Activated CD4-positive, alpha-beta T cell treated with anti-CD3 and anti-CD28 coated beads, Interleukin-2, amount 50 U/mL, for 4 hours (primary cell): ENCODE results near the gene HELZ2.
"Not testable (repeated sequence)": the region's sequence is repeated elsewhere in the genome, so short reads cannot be mapped to it uniquely, and the experiment has no call there.

Source experiments
- DNase-seq, 2 experiments: peaks; one replicate each; pipeline ENCODE4 v3.0.0-alpha.2; 2020

HELZ2 gene, protein sequence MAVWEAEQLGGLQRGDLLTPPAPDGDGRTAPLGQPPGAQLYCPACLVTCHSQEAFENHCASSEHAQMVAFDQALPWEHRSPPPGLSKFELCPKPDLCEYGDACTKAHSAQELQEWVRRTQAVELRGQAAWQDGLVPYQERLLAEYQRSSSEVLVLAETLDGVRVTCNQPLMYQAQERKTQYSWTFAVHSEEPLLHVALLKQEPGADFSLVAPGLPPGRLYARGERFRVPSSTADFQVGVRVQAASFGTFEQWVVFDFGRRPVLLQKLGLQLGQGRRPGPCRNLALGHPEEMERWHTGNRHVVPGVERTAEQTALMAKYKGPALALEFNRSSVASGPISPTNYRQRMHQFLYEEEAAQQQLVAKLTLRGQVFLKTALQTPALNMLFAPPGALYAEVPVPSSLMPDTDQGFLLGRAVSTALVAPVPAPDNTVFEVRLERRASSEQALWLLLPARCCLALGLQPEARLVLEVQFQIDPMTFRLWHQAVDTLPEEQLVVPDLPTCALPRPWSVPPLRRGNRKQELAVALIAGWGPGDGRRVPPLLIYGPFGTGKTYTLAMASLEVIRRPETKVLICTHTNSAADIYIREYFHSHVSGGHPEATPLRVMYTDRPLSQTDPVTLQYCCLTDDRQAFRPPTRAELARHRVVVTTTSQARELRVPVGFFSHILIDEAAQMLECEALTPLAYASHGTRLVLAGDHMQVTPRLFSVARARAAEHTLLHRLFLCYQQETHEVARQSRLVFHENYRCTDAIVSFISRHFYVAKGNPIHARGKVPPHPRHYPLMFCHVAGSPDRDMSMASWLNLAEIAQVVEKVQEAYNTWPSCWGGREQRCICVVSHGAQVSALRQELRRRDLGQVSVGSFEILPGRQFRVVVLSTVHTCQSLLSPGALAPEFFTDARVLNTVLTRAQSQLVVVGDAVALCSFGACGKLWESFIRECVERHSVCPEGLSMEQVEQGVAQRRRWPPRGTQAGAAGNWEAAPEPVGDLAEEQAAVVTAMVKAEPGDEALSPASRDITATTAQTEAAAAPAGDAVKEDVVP (N-terminal part only)

GRCh38 chr20:63574156-63574828 lies at the start of gene HELZ2:
TSS of gene HELZ2 (minus strand) at chr20:63574239. CDS start at chr20:63572385, 1,854 bp downstream.
- peak; percentile 71 to 72 for DNase-seq

DNA sequence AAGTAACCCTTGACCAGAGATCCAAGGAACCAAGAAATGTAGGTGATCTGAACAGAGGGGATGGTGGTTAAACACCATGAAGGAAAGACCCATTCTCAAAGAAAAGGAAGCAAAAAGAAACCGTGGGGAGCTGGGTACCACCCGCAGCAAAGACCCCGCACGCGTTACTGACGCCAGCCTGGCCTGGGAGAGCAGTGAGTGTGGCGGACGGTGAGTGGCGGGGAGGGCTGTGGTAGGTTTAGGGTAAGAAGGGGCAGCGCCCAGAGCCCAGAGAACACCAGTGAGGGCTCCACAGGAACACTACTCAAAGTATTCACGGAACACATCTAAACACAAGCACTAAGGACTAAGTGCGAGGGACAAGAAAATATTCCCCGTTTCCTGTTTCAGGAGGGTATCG lies 48.7 kb upstream of the HELZ2 start:
- DNase-seq = no peak

DNA sequence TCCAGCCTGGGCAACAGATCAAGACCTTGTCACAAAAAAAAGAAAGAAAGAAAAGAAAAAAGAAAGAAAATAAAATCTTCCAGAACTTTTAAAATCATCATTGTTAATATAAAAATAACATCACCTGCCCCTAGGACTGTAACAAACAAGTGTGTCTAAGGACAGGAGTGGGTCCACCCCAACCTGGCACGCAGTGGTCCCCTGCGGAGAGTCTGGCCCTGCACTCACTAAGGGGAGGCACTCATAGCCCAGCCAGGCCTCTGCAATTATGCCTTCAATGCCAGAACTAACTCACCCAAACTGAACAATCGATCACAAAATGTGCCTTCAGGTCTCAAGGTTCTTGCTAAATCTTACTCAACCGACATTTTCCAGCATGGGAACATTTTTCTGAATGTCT lies 48.1 kb upstream of the HELZ2 start:
- no peak for DNase-seq

GRCh38 chr20:63620991-63621390 lies 47.0 kb upstream of the HELZ2 start:
- DNase-seq = no peak

DNA sequence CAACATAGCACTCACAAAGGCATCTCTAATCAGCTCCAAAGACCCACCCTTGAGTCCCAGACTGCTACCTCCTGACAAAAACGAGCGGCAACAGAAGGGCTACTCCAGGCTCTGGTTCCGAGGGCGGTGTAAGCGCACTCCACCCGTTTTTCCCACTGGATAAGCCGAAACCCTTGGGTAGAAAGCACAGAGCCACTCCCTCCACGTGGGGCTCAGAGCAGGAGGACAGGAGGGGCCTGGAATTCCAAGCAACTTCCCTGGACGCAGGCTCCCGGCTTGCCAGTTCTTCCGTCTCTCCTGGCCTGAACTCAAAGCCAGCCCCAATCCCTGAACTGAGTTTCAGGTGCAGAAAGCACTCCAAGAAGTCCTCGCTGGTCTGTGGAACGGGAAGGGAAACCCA lies 45.5 kb upstream of the HELZ2 start:
- no peak for DNase-seq

DNA sequence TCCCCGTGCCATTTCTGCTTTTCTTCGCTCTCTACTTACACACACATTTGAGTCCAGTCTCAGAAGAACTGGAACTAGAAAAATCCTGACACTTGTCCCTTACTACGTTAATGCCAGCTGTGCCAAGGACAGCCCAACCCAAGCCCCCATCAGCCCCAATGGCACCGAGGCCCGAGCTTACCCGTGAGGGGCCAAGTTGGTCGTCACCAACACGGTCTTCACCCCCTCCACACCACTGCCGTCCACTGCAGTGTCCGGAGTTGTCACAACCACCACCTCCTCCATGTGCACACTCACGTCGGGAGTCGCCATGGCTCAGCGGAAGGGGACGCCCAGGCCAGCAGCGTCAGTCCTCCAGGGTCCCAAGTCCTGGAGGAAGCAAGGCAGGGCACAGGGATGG lies 45.0 kb upstream of the HELZ2 start:
- DNase-seq = no peak

DNA sequence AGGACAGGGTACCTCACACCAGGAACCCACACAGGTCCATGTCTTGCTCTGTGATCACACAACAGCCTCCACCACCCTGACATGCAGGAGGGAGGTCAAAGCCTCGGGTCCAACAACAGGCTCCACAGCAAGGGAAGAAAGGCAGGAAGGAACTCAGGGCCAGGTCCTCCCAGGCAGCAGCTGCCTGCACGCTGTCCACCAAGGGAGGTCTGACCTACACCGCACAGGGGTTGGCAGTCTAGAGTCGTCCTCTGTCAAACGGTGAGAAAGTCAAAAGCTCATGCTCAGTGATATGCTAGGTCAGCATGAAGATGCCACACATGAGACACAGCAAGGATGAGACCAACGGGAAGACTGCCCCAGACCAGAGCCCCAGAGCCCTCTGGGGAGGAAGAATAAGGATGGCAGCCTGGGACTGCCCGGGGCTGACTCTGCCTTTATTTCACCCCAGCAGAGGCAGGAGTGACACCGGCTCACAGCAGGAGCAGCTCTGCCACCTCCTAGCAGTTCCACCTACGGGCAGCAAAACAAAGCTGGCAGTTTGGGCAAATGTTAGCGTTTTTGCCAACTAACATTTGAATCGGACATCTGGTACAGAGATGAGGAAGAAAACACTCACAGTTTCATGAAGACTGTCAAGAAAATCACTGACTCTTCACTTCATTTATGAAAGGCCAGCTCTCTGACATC lies 44.4 kb upstream of the HELZ2 start:
- no peak for DNase-seq

DNA sequence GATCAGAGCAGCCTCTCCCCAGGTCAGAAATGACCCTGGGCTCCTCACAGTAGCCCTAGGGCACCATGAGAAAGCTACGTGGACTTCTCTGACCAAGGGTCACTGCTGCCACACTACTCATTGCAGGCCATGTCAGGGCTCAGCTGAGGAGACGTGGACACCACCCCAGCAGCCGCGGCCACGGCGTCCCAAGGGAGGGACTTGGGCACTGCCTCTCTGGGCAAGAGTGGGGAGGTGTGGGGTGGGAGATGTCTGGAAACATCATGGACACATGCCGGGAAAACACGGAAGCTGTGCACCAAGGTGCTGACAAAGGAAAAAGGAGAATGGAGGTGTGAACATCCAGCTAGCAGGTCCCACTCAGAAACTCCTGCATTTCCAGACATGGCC lies 43.8 kb upstream of the HELZ2 start:
- DNase-seq = no peak

DNA sequence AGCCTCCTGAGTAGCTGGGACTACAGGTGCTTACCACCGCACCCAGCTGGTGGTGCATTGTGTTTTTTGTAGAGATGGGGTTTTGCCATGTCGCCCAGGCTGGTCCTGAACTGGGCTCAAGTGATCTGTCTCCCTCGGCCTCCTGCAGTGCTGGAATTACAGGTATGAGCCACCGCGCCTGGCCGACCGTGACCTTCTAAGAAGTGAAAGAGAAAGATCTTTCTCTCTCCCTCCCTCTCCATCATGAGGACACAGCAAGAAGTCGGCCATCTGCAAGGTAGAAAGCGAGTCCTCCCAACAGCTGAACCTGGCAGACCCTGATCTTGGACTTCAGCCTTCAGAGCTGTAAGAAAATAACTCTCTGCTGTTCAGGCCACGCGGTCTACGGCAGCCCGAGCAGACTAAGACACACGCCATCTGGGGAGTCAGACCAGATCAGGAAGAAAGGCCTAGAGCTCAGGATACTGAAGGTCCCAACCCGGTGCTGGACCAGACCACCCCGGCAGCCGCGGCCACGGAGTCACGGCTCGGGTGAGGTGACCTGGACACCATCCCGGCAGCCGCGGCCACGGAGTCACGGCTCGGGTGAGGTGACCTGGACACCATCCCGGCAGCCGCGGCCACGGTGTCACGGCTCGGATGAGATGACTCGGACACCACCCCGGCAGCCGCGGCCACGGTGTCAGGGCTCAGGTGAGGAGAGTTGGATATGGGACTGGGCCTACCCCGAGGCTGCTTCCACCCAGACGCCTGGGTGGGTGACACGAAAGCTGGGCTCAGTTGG lies 43.2 kb upstream of the HELZ2 start:
- no peak for DNase-seq

GRCh38 chr20:63613863-63614594 lies 40.0 kb upstream of the HELZ2 start:
- not testable (repeated sequence) for DNase-seq

- no peak for DNase-seq
Observed at GRCh38 chr20:63612276-63612931, 38.4 kb upstream of the HELZ2 start.

- no peak for DNase-seq
Observed at GRCh38 chr20:63611646-63612045, 37.6 kb upstream of the HELZ2 start.

- DNase-seq = no peak
Observed at GRCh38 chr20:63610581-63611435, 36.8 kb upstream of the HELZ2 start.

DNA sequence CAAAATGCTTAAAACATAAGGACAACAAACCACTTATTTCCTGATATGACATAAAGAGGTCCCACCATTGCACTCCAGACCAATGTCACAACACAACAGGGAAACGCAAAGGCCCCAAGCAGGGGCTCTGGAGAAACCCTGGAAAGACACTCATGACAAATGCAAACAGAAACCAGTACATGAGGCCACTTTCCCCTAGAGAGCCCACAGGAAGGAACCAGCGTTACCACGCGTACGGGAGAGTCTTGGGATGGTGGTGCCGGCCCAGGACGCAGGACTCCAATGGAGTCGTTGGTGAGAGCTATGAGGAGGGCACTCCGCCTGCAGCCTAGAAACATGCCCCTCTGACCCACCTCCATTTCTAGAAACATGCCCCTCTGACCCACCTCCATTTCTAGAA lies 32.6 kb upstream of the HELZ2 start:
- DNase-seq = no peak

DNA sequence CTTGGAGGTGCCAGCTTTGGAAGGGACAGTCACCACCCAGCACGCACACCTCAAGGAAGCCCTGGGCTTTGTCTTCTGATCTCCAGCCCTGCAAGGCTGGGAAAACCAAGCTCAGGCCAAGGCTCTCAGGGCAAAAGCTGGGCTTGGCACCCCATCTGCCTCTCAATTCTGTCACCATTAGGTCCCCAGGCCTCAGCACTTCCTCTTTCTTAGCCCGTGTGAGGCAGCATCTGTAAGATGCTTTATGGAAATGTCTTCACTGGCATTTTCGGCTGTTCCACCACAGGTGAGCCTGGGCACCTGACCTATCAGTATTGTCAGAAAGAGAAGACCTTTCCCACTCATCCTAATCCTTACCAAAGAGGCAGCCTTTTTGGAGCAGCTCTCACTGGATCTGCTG lies 28.3 kb upstream of the HELZ2 start:
- DNase-seq = no peak

GRCh38 chr20:63601679-63602078 lies 27.6 kb upstream of the HELZ2 start:
- DNase-seq = not testable (repeated sequence)

- no peak for DNase-seq
Observed at GRCh38 chr20:63599396-63600050, 25.5 kb upstream of the HELZ2 start.

DNA sequence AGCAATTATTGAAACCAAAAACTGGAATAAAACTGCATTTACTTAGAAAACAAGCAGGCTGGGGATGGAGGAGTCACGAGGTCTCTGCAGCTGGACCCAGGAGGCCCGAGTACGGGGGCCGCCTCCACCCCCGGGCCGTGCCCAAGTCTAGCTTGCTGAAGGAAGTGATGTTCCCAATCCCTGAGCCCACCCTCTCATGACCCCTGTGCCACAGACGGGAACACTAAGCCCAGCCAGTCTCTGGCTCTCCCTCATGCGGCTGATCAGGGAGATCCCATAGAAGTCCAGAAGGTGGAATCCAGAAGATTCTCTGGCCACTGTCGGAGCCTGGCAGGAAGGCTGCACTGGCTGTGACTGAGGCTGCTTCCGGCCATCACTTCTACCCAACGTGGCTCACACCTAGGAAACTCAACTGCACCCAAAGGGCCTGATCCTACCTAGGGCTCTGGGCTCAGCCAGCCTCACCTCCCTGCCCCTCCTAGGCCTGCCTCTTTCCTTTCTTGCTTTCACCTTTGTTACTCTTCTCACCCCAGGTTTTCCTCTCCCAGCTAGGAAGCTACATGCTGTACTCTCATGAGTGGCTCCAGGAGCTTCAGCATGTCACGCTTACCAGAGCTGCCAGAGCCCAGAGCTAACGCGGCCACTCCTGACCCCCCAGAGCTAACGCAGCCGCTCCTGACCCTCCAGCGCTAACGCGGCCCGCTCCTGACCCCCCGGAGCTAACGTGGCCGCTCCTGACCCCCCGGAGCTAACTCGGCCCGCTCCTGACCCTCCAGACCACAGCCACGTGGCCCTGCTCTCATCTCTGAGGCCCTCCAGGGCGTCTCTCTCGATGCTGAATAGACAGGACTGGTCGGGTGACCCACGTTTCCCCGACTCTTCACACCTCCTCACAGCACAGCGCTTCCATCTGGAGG lies 24.7 kb upstream of the HELZ2 start:
- DNase-seq = no peak
